K562 (cell line): ENCODE measurements around the gene SELL. TPM values are rescaled to one million over a fixed set of nuclear protein-coding genes. Genes with fewer than 3 reads are reported as not detected.

Experiments used
- ATAC-seq: fragments of 200-7000 bp; cut with Tn5 transposase; 3 replicates; pipeline ENCODE4 v1.9.1; 2020; ENCODE audit warnings: moderate library complexity
- BruUV-seq: library from RNA; stranded (reverse); fragments of 400-500 nt; replicated peaks from 2 replicates; lab custom pipeline; 2021; lab: Mats Ljungman, UMichigan
- CTCF ChIA-PET: fragments of 300-600 bp; formaldehyde crosslinking; extraction: SDS; loops from one replicate; lab custom pipeline; 2021; ENCODE audit warnings: low intra/inter-chr PET ratio; lab: Yijun Ruan, JAX
- POLR2A ChIA-PET: fragments of 300-600, 350-650 bp; sonication (Branson Sonifier 250); formaldehyde crosslinking; extraction: SDS; loops from one replicate; lab custom pipeline; 2021; ENCODE audit warnings: antibody characterized with exemption, inconsistent platforms; lab: Yijun Ruan, JAX
- DNase-seq, 4 experiments: peaks; one replicate each; pipeline versions ENCODE4 v3.0.0 to v3.0.0-alpha.2; 2011 to 2018; ENCODE audit warnings: low spot score in 3 of 4, mixed read lengths in 3 of 4; ENCODE audit errors: extremely low read depth in 1 of 4
- FAIRE-seq: peaks from 2 replicates; lab custom pipeline; 2011; peaks lifted over from hg19 to GRCh38; lab: Jason Lieb, UNC
- H2AFZ ChIP-seq: 2 replicates; pipeline ENCODE4 v1.6.0; 2011; ENCODE audit warnings: low read depth, low read length, control low read depth, inconsistent platforms
- H3K27ac ChIP-seq: fragments of 200-600 bp; 3 replicates; pipeline ENCODE4 v1.8.0; 2011; ENCODE audit warnings: low read depth, mild to moderate bottlenecking, control low read depth, inconsistent platforms, low read length, moderate library complexity, mixed read lengths; ENCODE audit errors: extremely low read depth
- H3K27me3 ChIP-seq, 2 experiments: fragments of 300-600 bp in 1 of 2; 2 replicates in 1 of 2; 3 replicates in 1 of 2; pipeline versions ENCODE4 v1.6.0 to v1.8.0; 2011; ENCODE audit warnings: inconsistent platforms in 2 of 2, low read length in 2 of 2, mild to moderate bottlenecking in 1 of 2, mixed read lengths in 1 of 2, moderate library complexity in 1 of 2; ENCODE audit not compliant: control insufficient read depth in 2 of 2, insufficient read depth in 2 of 2
- H3K36me3 ChIP-seq: fragments of 300-600 bp; 3 replicates; pipeline ENCODE4 v1.8.0; 2011; ENCODE audit warnings: mild to moderate bottlenecking, low read length, inconsistent platforms; ENCODE audit not compliant: control insufficient read depth, insufficient read depth
- H3K4me1 ChIP-seq, 2 experiments: fragments of 200-600 bp in 1 of 2; replicated peaks in 1 of 2; 2 replicates in 1 of 2; 3 replicates in 1 of 2; pipeline versions ENCODE4 v1.5.1 to v1.8.0; 2011; ENCODE audit warnings: inconsistent platforms in 2 of 2, low read length in 2 of 2, mild to moderate bottlenecking in 1 of 2, mixed read lengths in 1 of 2, moderate library complexity in 1 of 2; ENCODE audit not compliant: control insufficient read depth in 2 of 2, insufficient read depth in 2 of 2
- H3K4me2 ChIP-seq: 2 replicates; pipeline ENCODE4 v1.6.1; 2011; ENCODE audit warnings: low read length, control low read depth, inconsistent platforms, mixed read lengths; ENCODE audit not compliant: insufficient read depth
- H3K4me3 ChIP-seq: fragments of 200-600 bp; sonication (generic), shearing (Covaris generic); 2 replicates; pipeline ENCODE4 v1.5.1; 2016; ENCODE audit warnings: control low read depth, inconsistent platforms
- H3K79me2 ChIP-seq: fragments of 200-600 bp; 3 replicates; pipeline ENCODE4 v1.8.0; 2011; ENCODE audit warnings: low read length, inconsistent platforms; ENCODE audit not compliant: control insufficient read depth, insufficient read depth
- H3K9ac ChIP-seq, 2 experiments: 2 replicates each; pipeline versions ENCODE4 v1.6.0 to v1.6.1; 2011; ENCODE audit warnings: low read depth in 2 of 2, low read length in 2 of 2, control low read depth in 1 of 2, inconsistent platforms in 1 of 2, mild to moderate bottlenecking in 1 of 2, mixed read lengths in 1 of 2; ENCODE audit not compliant: insufficient read depth in 1 of 2
- H3K9me1 ChIP-seq: one replicate; pipeline ENCODE4 v1.6.0; 2011; ENCODE audit warnings: inconsistent platforms, mild to moderate bottlenecking, low read length, moderate library complexity; ENCODE audit not compliant: control insufficient read depth, insufficient read depth
- H3K9me3 ChIP-seq: replicated peaks from 2 replicates; pipeline ENCODE4 v1.5.1; 2011; ENCODE audit warnings: low read depth, low read length, inconsistent platforms; ENCODE audit not compliant: control insufficient read depth, insufficient read depth
- H4K20me1 ChIP-seq: replicated peaks from 2 replicates; pipeline ENCODE4 v1.6.1; 2011; ENCODE audit warnings: low read length, inconsistent platforms, mixed read lengths; ENCODE audit not compliant: control insufficient read depth, insufficient read depth
- ASH1L ChIP-seq: fragments of 450-650 bp; IDR thresholded peaks from 2 replicates; pipeline ENCODE4 v1.6.1; 2018; ENCODE audit warnings: borderline replicate concordance, mild to moderate bottlenecking, low read depth; ENCODE audit not compliant: partially characterized antibody
- ELF4 ChIP-seq: fragments of 450-650 bp; formaldehyde crosslinking; IDR thresholded peaks from 2 replicates; pipeline ENCODE4 v1.4.0; 2022; ENCODE audit warnings: missing genetic modification characterization
- HNRNPUL1 ChIP-seq: fragments of 200-400 bp; formaldehyde crosslinking; IDR thresholded peaks from 2 replicates; pipeline ENCODE4 v1.6.1; 2017; ENCODE audit warnings: low read length
- PYGO2 ChIP-seq: fragments of 450-650 bp; IDR thresholded peaks from 2 replicates; pipeline ENCODE4 v1.6.1; 2016; ENCODE audit warnings: mild to moderate bottlenecking, missing genetic modification characterization, moderate library complexity, missing compliant biosample characterization
- RHOXF2B ChIP-seq: fragments of 250-450 bp; sonication (Bioruptor Pico); conservative IDR thresholded peaks from 2 replicates; pipeline ENCODE4 v1.5.1; 2021
- SIN3A ChIP-seq, 2 experiments: fragments of 150-350 bp in 1 of 2; IDR thresholded peaks; 2 replicates each; pipeline ENCODE4 v1.6.1; 2011 to 2016; ENCODE audit warnings: borderline replicate concordance in 2 of 2, low read depth in 2 of 2, low read length in 2 of 2, mild to moderate bottlenecking in 2 of 2, moderate library complexity in 2 of 2; ENCODE audit not compliant: control insufficient read depth in 1 of 2
- SP2 ChIP-seq: IDR thresholded peaks from 2 replicates; pipeline ENCODE4 v1.6.1; 2011; ENCODE audit warnings: mild to moderate bottlenecking, low read depth, low read length, moderate library complexity; ENCODE audit not compliant: poor library complexity, severe bottlenecking; ENCODE audit errors: extremely low read depth
- STAT5A ChIP-seq: IDR thresholded peaks from 2 replicates; pipeline ENCODE4 v1.6.1; 2012; ENCODE audit warnings: low read length, inconsistent platforms, borderline replicate concordance
- ZKSCAN8 ChIP-seq: fragments of 200-800 bp; sonication (Bioruptor generic); IDR thresholded peaks from 2 replicates; pipeline ENCODE4 v1.6.1; 2016; ENCODE audit warnings: missing genetic modification characterization, missing compliant biosample characterization
- ZNF561 ChIP-seq: fragments of 450-650 bp; formaldehyde crosslinking; conservative IDR thresholded peaks from 2 replicates; pipeline ENCODE4 v1.4.0; 2020; ENCODE audit warnings: mild to moderate bottlenecking, moderate library complexity
- WGBS: fragments of 100-300 bp; shearing (Covaris generic); methylation state at CpG from one replicate; pipeline ENCODE4 v1.1.6; 2016; ENCODE audit warnings: low coverage, mixed read lengths; ENCODE audit not compliant: insufficient coverage; ENCODE audit errors: missing lambda C conversion rate; 5-methylcytosine and 5-hydroxymethylcytosine counted together
- in situ Hi-C: fragments of 300-500 bp; cut with MboI; formaldehyde crosslinking; loops from 4 replicates; pipeline ENCODE4 v1.15.0; 2018; ENCODE audit warnings: inconsistent platforms, mixed read lengths
- intact Hi-C: fragments of 100-400 bp; cut with micrococcal nuclease; formaldehyde crosslinking; loops from 2 replicates; pipeline ENCODE4 v1.14.2; 2022
- polyA plus RNA-seq, 8 experiments: library from polyadenylated mRNA; depleted of rRNA in 4 of 8; stranded (reverse) in 5 of 8; unstranded in 3 of 8; fragments of >200 nt; fragmentation: Nextera tagmentation in 2 of 8; fragmentation: Illumina TruSeq in 1 of 8; extraction: Ambion mirVana in 2 of 8; extraction: Trizol in 1 of 8; gene quantifications; 2 replicates each; pipeline versions ENCODE4 v1.2.1 to v1.2.3, GENCODE V29; 2011 to 2014; ENCODE audit warnings: inconsistent platforms in 1 of 8, missing spikeins in 1 of 8
- total RNA-seq, 7 experiments: library from RNA; depleted of rRNA in 6 of 7; stranded (reverse); fragments of >200 nt in 6 of 7; fragmentation: Illumina TruSeq in 2 of 7; extraction: Trizol in 2 of 7; gene quantifications; 2 replicates each; pipeline versions ENCODE4 v1.2.1 to v1.2.3, GENCODE V29; 2011 to 2021; ENCODE audit warnings: low replicate concordance in 1 of 7
- TF ChIP-seq, protein P1 (sequence below): sonication (generic); formaldehyde crosslinking; IDR thresholded peaks from 2 replicates; pipeline ENCODE4 v1.8.0; 2022; ENCODE audit warnings: mild to moderate bottlenecking, missing genetic modification reagents, borderline replicate concordance
- TF ChIP-seq, protein P2 (sequence below): fragments of 450-650 bp; IDR thresholded peaks from 2 replicates; pipeline ENCODE4 v1.6.1; 2016; ENCODE audit warnings: antibody characterized with exemption

The SELL gene
- total and polyA plus RNA-seq, 9 of the 15 experiments (the other 6 are each of a cell fraction or from before 2014, with no cell fraction given), result 0.51 TPM; not detected in 8

DNA sequence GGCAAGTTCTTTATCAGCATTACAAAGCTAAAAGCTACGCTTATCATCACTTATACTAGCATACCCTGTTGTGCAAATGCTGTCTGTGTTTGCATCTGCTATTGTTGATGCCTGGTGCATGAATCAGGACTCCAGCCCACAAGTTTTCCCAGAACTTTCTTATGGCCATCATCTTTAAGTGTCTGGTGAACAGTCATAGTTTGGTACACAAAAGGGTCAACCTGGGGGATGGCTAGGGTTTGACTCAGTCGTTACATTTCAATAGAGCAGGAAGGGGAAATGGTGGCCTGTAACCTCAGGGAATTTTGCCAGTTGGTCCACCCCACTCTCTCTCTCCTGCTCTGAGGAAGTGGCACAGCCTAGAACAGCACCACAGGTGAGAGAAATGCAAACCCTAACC lies 35.4 kb downstream of the SELL start:
- BruUV-seq, result no TSS peak
- ATAC-seq (no peak), FAIRE-seq (no peak), DNase-seq (no peak)
- no peak overlapping the region for H2AFZ ChIP-seq
- no peak overlapping the region for H3K4me3 ChIP-seq
- intact Hi-C loops, result no loop called here
- H3K27ac ChIP-seq, result no peak overlapping the region
- H3K79me2 ChIP-seq, result no peaks in the 10 kb centered on the region
- ChIA-PET CTCF (no interaction called here), POLR2A (no interaction called here)
- no peak for TF ChIP-seq SP2
- H3K4me1 ChIP-seq, result no peaks in the 10 kb centered on the region
- no peaks in the 10 kb centered on the region for H3K9me3 ChIP-seq
- no peaks in the 10 kb centered on the region for H3K27me3 ChIP-seq
- H3K9ac ChIP-seq, result no peak overlapping the region
- WGBS, result 0% methylated on average over 2 of the region's 2 CpGs
- no peaks in the 10 kb centered on the region for H3K9me1 ChIP-seq
- no peaks in the 10 kb centered on the region for H3K36me3 ChIP-seq
- in situ Hi-C loops, result no loop called here
- H4K20me1 ChIP-seq, result no peaks in the 10 kb centered on the region
- H3K4me2 ChIP-seq, result no peak overlapping the region

DNA sequence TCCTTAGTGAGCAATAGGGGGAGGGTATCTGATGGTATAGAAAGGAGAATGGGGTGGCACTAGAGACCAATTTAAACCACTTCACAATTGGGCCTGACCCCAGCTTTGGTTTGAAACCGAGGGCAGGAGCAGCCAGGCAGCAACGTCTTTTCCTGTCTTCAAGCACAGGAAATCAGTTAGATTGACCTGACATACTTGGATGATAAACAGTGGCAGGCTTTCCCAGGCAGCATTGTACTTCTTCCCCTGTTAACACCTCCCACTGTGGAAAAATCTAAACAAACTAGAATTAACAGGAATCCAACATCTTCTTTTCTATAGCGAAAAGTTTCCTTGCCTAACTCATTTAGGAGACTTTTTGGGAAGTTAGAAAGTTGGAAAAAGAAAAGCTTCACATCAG lies 40.6 kb downstream of the SELL start:
- intact Hi-C loops, result no loop called here

More for the DNA sequence above, 40.6 kb downstream of the SELL start:
- Histone ChIP-seq H4K20me1 (no peaks in the 10 kb centered on the region), H3K9me1 (no peaks in the 10 kb centered on the region), H3K4me2 (no peak overlapping the region), H3K36me3 (no peaks in the 10 kb centered on the region), H3K4me1 (no peaks in the 10 kb centered on the region), H3K9ac (no peak overlapping the region), H3K4me3 (no peak overlapping the region), H2AFZ (no peak overlapping the region), H3K27me3 (no peaks in the 10 kb centered on the region), H3K9me3 (no peaks in the 10 kb centered on the region), H3K27ac (no peak overlapping the region), H3K79me2 (no peaks in the 10 kb centered on the region)
- ATAC-seq (no peak), FAIRE-seq (no peak), DNase-seq (no peak)
- 5% methylated on average over 3 of the region's 3 CpGs for WGBS
- ChIA-PET CTCF (no interaction called here), POLR2A (no interaction called here)
- TF ChIP-seq STAT5A (no peak), SIN3A (IDR thresholded peaks at IDR 0.05; ENCODE audit: borderline replicate concordance in 2 of 2, control insufficient read depth in 1 of 2, low read depth in 2 of 2, low read length in 2 of 2) (no peak), ZNF561 (CRISPR knock-in tag) (no peak), ZKSCAN8 (no peak), RHOXF2B (CRISPR knock-in tag) (no peak), HNRNPUL1 (no peak), ELF4 (CRISPR knock-in tag) (no peak), PYGO2 (tag) (no peak), ASH1L (no peak)
- TF ChIP-seq, protein P1, sequence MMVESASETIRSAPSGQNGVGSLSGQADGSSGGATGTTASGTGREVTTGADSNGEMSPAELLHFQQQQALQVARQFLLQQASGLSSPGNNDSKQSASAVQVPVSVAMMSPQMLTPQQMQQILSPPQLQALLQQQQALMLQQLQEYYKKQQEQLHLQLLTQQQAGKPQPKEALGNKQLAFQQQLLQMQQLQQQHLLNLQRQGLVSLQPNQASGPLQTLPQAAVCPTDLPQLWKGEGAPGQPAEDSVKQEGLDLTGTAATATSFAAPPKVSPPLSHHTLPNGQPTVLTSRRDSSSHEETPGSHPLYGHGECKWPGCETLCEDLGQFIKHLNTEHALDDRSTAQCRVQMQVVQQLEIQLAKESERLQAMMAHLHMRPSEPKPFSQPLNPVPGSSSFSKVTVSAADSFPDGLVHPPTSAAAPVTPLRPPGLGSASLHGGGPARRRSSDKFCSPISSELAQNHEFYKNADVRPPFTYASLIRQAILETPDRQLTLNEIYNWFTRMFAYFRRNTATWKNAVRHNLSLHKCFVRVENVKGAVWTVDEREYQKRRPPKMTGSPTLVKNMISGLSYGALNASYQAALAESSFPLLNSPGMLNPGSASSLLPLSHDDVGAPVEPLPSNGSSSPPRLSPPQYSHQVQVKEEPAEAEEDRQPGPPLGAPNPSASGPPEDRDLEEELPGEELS (CRISPR knock-in tag), result no peak
- TF ChIP-seq, protein P2, sequence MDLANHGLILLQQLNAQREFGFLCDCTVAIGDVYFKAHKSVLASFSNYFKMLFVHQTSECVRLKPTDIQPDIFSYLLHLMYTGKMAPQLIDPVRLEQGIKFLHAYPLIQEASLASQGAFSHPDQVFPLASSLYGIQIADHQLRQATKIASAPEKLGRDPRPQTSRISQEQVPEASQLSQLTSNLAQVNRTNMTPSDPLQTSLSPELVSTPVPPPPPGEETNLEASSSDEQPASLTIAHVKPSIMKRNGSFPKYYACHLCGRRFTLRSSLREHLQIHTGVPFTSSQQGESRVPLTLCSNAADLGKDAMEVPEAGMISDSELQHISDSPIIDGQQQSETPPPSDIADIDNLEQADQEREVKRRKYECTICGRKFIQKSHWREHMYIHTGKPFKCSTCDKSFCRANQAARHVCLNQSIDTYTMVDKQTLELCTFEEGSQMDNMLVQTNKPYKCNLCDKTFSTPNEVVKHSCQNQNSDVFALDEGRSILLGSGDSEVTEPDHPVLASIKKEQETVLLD, result no peak
- in situ Hi-C loops, result no loop called here
- no TSS peak for BruUV-seq
